WTC11 (cell line): ENCODE results near the gene PAX8. TPM values are rescaled to one million over a fixed set of nuclear protein-coding genes. Genes with fewer than 3 reads are reported as not detected.

Source experiments
- ATAC-seq: fragments of 200-7000 bp; cut with Tn5 transposase; 2 replicates; pipeline ENCODE4 v1.10.0; 2021; ENCODE audit warnings: mild to moderate bottlenecking, moderate library complexity
- CTCF ChIA-PET: fragments of 300-600 bp; sonication (Branson Sonifier 250); formaldehyde crosslinking; loops from one replicate; lab custom pipeline; 2021; ENCODE audit warnings: antibody characterized with exemption; lab: Charles Lee
- POLR2A ChIA-PET: fragments of 350-600 bp; sonication (Branson Sonifier 250); formaldehyde crosslinking; loops from one replicate; lab custom pipeline; 2021; ENCODE audit warnings: antibody characterized with exemption; lab: Charles Lee
- DNase-seq: peaks from one replicate; pipeline ENCODE4 v3.0.0; 2021; ENCODE audit warnings: low spot score
- H3K27ac Mint-ChIP-seq: 2 replicates; pipeline ENCODE4 v1.8.0; 2021; ENCODE audit warnings: mixed read lengths
- H3K27me3 Mint-ChIP-seq: 2 replicates; pipeline ENCODE4 v1.8.0; 2021; ENCODE audit warnings: low read depth, mild to moderate bottlenecking, moderate library complexity, mixed read lengths
- H3K36me3 Mint-ChIP-seq: 2 replicates; pipeline ENCODE4 v1.8.0; 2021; ENCODE audit warnings: mixed read lengths
- H3K4me1 Mint-ChIP-seq: 2 replicates; pipeline ENCODE4 v1.8.0; 2022; ENCODE audit warnings: mixed read lengths
- H3K4me3 Mint-ChIP-seq: 2 replicates; pipeline ENCODE4 v1.8.0; 2021; ENCODE audit warnings: mild to moderate bottlenecking, moderate library complexity, mixed read lengths
- H3K9me3 Mint-ChIP-seq: 2 replicates; pipeline ENCODE4 v1.8.0; 2021; ENCODE audit warnings: mixed read lengths
- ESRRA ChIP-seq: sonication (generic); formaldehyde crosslinking; IDR thresholded peaks from 2 replicates; pipeline ENCODE4 v1.8.1; 2022; ENCODE audit warnings: mild to moderate bottlenecking, missing genetic modification reagents, borderline replicate concordance
- FOXP1 ChIP-seq: sonication (generic); formaldehyde crosslinking; IDR thresholded peaks from 2 replicates; pipeline ENCODE4 v1.8.0; 2022; ENCODE audit warnings: missing genetic modification reagents, mild to moderate bottlenecking, moderate library complexity, borderline replicate concordance
- MXD4 ChIP-seq: fragments of 250-450 bp; sonication (Bioruptor Pico); IDR thresholded peaks from 2 replicates; pipeline ENCODE4 v1.8.0; 2021; ENCODE audit warnings: mild to moderate bottlenecking, moderate library complexity, borderline replicate concordance
- MYBL2 ChIP-seq: sonication (generic); formaldehyde crosslinking; IDR thresholded peaks from 2 replicates; pipeline ENCODE4 v1.8.1; 2023; ENCODE audit warnings: mild to moderate bottlenecking, moderate library complexity, missing genetic modification reagents
- NFATC4 ChIP-seq: fragments of 250-450 bp; sonication (Bioruptor Pico); IDR thresholded peaks from 2 replicates; pipeline ENCODE4 v1.9.0; 2021; ENCODE audit warnings: mild to moderate bottlenecking
- OVOL2 ChIP-seq: fragments of 250-450 bp; sonication (Bioruptor Pico); IDR thresholded peaks from 2 replicates; pipeline ENCODE4 v1.9.0; 2021; ENCODE audit warnings: mild to moderate bottlenecking, borderline replicate concordance
- RORB ChIP-seq: fragments of 250-450 bp; sonication (Bioruptor Pico); IDR thresholded peaks from 2 replicates; pipeline ENCODE4 v1.9.0; 2021; ENCODE audit warnings: mild to moderate bottlenecking
- SOX15 ChIP-seq: fragments of 250-450 bp; sonication (Bioruptor Pico); IDR thresholded peaks from 2 replicates; pipeline ENCODE4 v1.9.0; 2021; ENCODE audit warnings: mild to moderate bottlenecking
- TEAD1 ChIP-seq: sonication (generic); formaldehyde crosslinking; IDR thresholded peaks from 2 replicates; pipeline ENCODE4 v1.8.0; 2022; ENCODE audit warnings: mild to moderate bottlenecking, missing genetic modification reagents
- TP53 ChIP-seq: sonication (generic); formaldehyde crosslinking; IDR thresholded peaks from 2 replicates; pipeline ENCODE4 v1.8.1; 2023; ENCODE audit warnings: mild to moderate bottlenecking, missing genetic modification reagents
- ZBTB21 ChIP-seq: sonication (generic); formaldehyde crosslinking; IDR thresholded peaks from 2 replicates; pipeline ENCODE4 v1.8.1; 2023; ENCODE audit warnings: mild to moderate bottlenecking, missing genetic modification reagents, borderline replicate concordance
- ZNF232 ChIP-seq: sonication (generic); formaldehyde crosslinking; IDR thresholded peaks from 2 replicates; pipeline ENCODE4 v1.8.0; 2022; ENCODE audit warnings: mild to moderate bottlenecking, missing genetic modification reagents
- ZNF317 ChIP-seq: sonication (generic); formaldehyde crosslinking; IDR thresholded peaks from 2 replicates; pipeline ENCODE4 v1.8.1; 2023; ENCODE audit warnings: low read depth, mild to moderate bottlenecking, moderate library complexity, missing genetic modification reagents, borderline replicate concordance
- ZNF396 ChIP-seq: fragments of 250-450 bp; sonication (Bioruptor Pico); IDR thresholded peaks from 2 replicates; pipeline ENCODE4 v1.8.0; 2021; ENCODE audit warnings: mild to moderate bottlenecking, moderate library complexity, borderline replicate concordance
- ZNF425 ChIP-seq: fragments of 250-450 bp; sonication (Bioruptor Pico); conservative IDR thresholded peaks from 2 replicates; pipeline ENCODE4 v1.9.0; 2021; ENCODE audit warnings: mild to moderate bottlenecking
- total RNA-seq: library from RNA; stranded (reverse); gene quantifications from 3 replicates; pipeline ENCODE4 v1.2.3, GENCODE V29; 2021
- TF ChIP-seq, protein P1 (sequence below): sonication (generic); formaldehyde crosslinking; IDR thresholded peaks from 2 replicates; pipeline ENCODE4 v1.8.1; 2023; ENCODE audit warnings: mild to moderate bottlenecking, missing genetic modification reagents, moderate library complexity
- TF ChIP-seq, protein P2 (sequence below): sonication (generic); formaldehyde crosslinking; IDR thresholded peaks from 2 replicates; pipeline ENCODE4 v1.8.1; 2023; ENCODE audit warnings: mild to moderate bottlenecking, missing genetic modification reagents
- TF ChIP-seq, protein P3 (sequence below): fragments of 250-450 bp; sonication (Bioruptor Pico); IDR thresholded peaks from 2 replicates; pipeline ENCODE4 v2.1.2; 2022; ENCODE audit warnings: mild to moderate bottlenecking, moderate library complexity
- TF ChIP-seq, protein P4 (sequence below): sonication (generic); formaldehyde crosslinking; IDR thresholded peaks from 2 replicates; pipeline ENCODE4 v1.8.1; 2022; ENCODE audit warnings: low read depth, mild to moderate bottlenecking, moderate library complexity, missing genetic modification reagents, borderline replicate concordance

PAX8 gene
- total RNA-seq, 1 experiment from 2014 or later: 0.35 TPM

GRCh38 chr2:113175736-113176695 lies 102.7 kb downstream of the PAX8 start:
- Mint-ChIP-seq H3K27ac (no peak overlapping the region), H3K9me3 (no peaks in the 10 kb centered on the region), H3K4me1 (peaks cover 28% of the 10 kb centered on the region), H3K36me3 (no peaks in the 10 kb centered on the region), H3K27me3 (no peaks in the 10 kb centered on the region; the same call in 1 of the 2 replicates), H3K4me3 (no peak overlapping the region)
- no peak for DNase-seq
- ATAC-seq: no peak
- CTCF ChIA-PET: interaction anchor here (0.8 to 5.3 kb wide), 6 partner anchors 11 to 96 kb away, joined by 3 to 42 read pairs (median 6); no protein-coding TSS in a partner anchor
- TF ChIP-seq FOXP1: no peak
- TF ChIP-seq, protein P1, sequence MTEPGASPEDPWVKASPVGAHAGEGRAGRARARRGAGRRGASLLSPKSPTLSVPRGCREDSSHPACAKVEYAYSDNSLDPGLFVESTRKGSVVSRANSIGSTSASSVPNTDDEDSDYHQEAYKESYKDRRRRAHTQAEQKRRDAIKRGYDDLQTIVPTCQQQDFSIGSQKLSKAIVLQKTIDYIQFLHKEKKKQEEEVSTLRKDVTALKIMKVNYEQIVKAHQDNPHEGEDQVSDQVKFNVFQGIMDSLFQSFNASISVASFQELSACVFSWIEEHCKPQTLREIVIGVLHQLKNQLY (CRISPR knock-in tag): no peak
- TF ChIP-seq, protein P2, sequence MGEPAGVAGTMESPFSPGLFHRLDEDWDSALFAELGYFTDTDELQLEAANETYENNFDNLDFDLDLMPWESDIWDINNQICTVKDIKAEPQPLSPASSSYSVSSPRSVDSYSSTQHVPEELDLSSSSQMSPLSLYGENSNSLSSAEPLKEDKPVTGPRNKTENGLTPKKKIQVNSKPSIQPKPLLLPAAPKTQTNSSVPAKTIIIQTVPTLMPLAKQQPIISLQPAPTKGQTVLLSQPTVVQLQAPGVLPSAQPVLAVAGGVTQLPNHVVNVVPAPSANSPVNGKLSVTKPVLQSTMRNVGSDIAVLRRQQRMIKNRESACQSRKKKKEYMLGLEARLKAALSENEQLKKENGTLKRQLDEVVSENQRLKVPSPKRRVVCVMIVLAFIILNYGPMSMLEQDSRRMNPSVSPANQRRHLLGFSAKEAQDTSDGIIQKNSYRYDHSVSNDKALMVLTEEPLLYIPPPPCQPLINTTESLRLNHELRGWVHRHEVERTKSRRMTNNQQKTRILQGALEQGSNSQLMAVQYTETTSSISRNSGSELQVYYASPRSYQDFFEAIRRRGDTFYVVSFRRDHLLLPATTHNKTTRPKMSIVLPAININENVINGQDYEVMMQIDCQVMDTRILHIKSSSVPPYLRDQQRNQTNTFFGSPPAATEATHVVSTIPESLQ: no peak
- no peak for TF ChIP-seq ZNF232 (CRISPR knock-in tag)
- no peak for TF ChIP-seq ZNF317
- no peak for TF ChIP-seq NFATC4 (CRISPR knock-in tag)
- no peak for TF ChIP-seq MXD4
- TF ChIP-seq ZNF396 (CRISPR knock-in tag): no peak
- TF ChIP-seq ZNF425 (CRISPR knock-in tag): no peak
- TF ChIP-seq MYBL2 (CRISPR knock-in tag): no peak
- TF ChIP-seq, protein P3, sequence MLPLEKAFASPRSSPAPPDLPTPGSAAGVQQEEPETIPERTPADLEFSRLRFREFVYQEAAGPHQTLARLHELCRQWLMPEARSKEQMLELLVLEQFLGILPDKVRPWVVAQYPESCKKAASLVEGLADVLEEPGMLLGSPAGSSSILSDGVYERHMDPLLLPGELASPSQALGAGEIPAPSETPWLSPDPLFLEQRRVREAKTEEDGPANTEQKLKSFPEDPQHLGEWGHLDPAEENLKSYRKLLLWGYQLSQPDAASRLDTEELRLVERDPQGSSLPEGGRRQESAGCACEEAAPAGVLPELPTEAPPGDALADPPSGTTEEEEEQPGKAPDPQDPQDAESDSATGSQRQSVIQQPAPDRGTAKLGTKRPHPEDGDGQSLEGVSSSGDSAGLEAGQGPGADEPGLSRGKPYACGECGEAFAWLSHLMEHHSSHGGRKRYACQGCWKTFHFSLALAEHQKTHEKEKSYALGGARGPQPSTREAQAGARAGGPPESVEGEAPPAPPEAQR: no peak
- TF ChIP-seq TEAD1 (CRISPR knock-in tag): no peak
- TF ChIP-seq ZBTB21 (CRISPR knock-in tag): no peak
- TF ChIP-seq SOX15 (CRISPR knock-in tag): no peak
- no peak for TF ChIP-seq TP53 (CRISPR knock-in tag)
- no peak for TF ChIP-seq RORB (CRISPR knock-in tag)
- no peak for TF ChIP-seq ESRRA (CRISPR knock-in tag)
- TF ChIP-seq, protein P4, sequence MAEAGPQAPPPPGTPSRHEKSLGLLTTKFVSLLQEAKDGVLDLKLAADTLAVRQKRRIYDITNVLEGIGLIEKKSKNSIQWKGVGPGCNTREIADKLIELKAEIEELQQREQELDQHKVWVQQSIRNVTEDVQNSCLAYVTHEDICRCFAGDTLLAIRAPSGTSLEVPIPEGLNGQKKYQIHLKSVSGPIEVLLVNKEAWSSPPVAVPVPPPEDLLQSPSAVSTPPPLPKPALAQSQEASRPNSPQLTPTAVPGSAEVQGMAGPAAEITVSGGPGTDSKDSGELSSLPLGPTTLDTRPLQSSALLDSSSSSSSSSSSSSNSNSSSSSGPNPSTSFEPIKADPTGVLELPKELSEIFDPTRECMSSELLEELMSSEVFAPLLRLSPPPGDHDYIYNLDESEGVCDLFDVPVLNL: no peak
- TF ChIP-seq OVOL2 (CRISPR knock-in tag): no peak
- POLR2A ChIA-PET: no interaction called here
